ENCODE measurements around the gene GUCA1C. TPM values are rescaled to one million over a fixed set of nuclear protein-coding genes. Genes with fewer than 3 reads are reported as not detected.

The GUCA1C gene
- total RNA-seq, 1 experiment from 2014 or later: not detected

DNA sequence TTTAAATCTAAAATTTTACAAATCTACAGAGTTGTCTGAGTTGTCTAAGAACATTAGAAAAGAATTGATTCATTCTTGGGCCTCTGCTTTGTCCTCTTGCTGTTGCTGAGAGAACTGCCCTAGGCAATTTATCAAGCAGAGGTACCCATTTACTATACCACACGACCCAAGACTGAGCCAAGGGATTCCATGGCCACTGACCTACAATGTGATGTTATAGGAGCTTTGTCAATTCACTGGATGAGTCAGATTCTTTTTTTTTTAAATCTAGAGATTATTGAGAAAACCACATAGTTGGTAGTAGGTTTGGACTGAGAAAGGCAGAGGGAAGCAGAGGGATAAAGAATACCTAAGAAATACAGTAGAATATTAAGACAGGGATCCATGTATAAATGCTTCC, 75.8 kb downstream of the GUCA1C start:
- peak; percentile 3 for DNase-seq (ENCODE audit: unreplicated experiment)
- no TSS peak for BruUV-seq (replicated peaks)
- CTCF ChIA-PET: interaction anchor here (0.6 kb wide), 1 partner anchor 275 kb away, joined by 3 read pairs; no protein-coding TSS in a partner anchor
- Mint-ChIP-seq H3K4me3 (ENCODE audit: unreplicated experiment) (no peak overlapping the region), H3K27ac (ENCODE audit: low read depth, unreplicated experiment) (no peak overlapping the region), H3K9me3 (ENCODE audit: unreplicated experiment) (no peaks in the 10 kb centered on the region), H3K36me3 (ENCODE audit: insufficient read depth, unreplicated experiment) (no peaks in the 10 kb centered on the region), H3K4me1 (ENCODE audit: insufficient read depth, unreplicated experiment) (no peaks in the 10 kb centered on the region), H3K27me3 (ENCODE audit: insufficient read depth, unreplicated experiment) (no peaks in the 10 kb centered on the region)
- TF ChIP-seq CTCF (IDR thresholded peaks at IDR 0.05; ENCODE audit: unreplicated experiment): no peak
- POLR2A ChIA-PET: no interaction called here
- intact Hi-C loops (cut with micrococcal nuclease): no loop called here

DNA sequence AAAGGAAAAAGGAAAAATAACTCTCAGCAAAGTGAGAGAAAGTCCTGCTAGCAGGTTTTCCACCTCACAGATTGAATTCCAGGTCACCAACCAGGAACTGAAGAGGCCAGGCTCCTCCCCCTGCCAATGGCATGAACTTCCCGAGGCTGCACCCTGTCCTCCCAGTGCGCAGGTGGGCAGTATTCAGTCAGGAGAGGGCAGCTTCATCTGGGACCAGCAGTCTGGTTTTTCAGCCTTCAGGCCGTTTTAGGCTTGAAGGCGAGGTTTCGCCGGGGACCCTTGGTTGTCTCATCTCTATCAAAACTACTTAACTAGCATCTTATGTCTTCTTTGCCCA, 89.9 kb downstream of the GUCA1C start:
- intact Hi-C loops (cut with micrococcal nuclease): no loop called here
- ChIA-PET POLR2A (no interaction called here), CTCF (interaction anchor here (0.6 to 1.2 kb wide), 4 partner anchors 36 to 350 kb away, joined by 3 to 5 read pairs (median 4); no protein-coding TSS in a partner anchor)
- no TSS peak for BruUV-seq (replicated peaks)
- no peak for DNase-seq (ENCODE audit: unreplicated experiment)
- H3K4me1 Mint-ChIP-seq (ENCODE audit: insufficient read depth, unreplicated experiment): peaks cover 14% of the 10 kb centered on the region
- H3K4me3 Mint-ChIP-seq (ENCODE audit: unreplicated experiment): no peak overlapping the region
- no peak for TF ChIP-seq CTCF (IDR thresholded peaks at IDR 0.05; ENCODE audit: unreplicated experiment)
- H3K9me3 Mint-ChIP-seq (ENCODE audit: unreplicated experiment): no peaks in the 10 kb centered on the region
- no peaks in the 10 kb centered on the region for H3K27me3 Mint-ChIP-seq (ENCODE audit: insufficient read depth, unreplicated experiment)
- H3K27ac Mint-ChIP-seq (ENCODE audit: low read depth, unreplicated experiment): no peak overlapping the region
- H3K36me3 Mint-ChIP-seq (ENCODE audit: insufficient read depth, unreplicated experiment): no peaks in the 10 kb centered on the region

DNA sequence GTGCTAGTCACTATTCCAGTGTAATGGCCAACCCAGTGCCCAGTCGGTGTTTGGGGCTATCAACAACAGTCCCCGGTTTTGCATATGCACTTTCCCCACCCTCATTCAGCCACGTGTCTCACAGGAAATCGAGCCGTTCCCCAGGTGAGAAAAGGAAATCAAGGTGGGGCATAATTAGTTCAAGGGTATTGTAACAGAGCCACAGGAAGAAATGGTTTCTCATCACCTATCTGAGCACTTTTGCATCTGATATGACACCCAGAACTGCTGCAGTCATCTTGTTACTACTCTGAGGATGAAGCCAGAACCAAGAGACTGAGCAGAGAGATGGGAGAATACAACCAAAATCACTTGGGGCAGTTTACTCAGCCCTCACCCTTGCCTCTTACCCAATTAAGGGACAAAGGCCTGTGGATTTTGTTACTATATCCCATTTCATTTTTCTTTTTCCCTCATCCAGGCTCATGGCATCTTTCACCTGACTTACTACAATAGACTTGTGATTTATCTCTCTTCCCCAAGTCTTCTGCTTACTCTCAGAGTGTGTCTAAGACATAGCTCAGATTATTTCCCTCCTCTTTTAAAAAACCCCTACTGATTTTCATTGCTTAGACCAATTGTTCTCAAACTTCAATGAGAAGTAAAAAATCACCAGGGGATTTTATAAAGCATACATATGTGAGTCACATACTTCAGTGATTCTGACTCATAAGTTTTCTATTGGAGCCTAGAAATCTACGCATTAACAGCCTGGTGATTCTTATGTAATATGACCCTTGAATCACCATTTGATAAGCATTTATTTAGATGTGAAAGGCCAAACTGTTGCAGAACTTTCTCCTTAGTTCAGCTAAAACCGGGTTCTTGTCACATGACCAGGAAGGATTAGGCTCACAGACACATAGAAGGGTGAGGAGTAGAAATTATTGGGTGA, 90.5 kb downstream of the GUCA1C start:
- Mint-ChIP-seq H3K4me3 (ENCODE audit: unreplicated experiment) (no peak overlapping the region), H3K9me3 (ENCODE audit: unreplicated experiment) (no peaks in the 10 kb centered on the region), H3K27me3 (ENCODE audit: insufficient read depth, unreplicated experiment) (no peaks in the 10 kb centered on the region), H3K36me3 (ENCODE audit: insufficient read depth, unreplicated experiment) (no peaks in the 10 kb centered on the region), H3K27ac (ENCODE audit: low read depth, unreplicated experiment) (peak overlapping the region; percentile 52), H3K4me1 (ENCODE audit: insufficient read depth, unreplicated experiment) (peaks cover 14% of the 10 kb centered on the region)
- POLR2A ChIA-PET: interaction anchor here (0.7 to 0.8 kb wide), 3 partner anchors 24 to 153 kb away, joined by 3 to 4 read pairs (median 4); no protein-coding TSS in a partner anchor
- intact Hi-C loops (cut with micrococcal nuclease): no loop called here
- CTCF ChIA-PET: interaction anchor here (0.6 to 0.7 kb wide), 3 partner anchors 48 to 192 kb away, joined by 3 to 5 read pairs (median 3); no protein-coding TSS in a partner anchor
- no peak for TF ChIP-seq CTCF (IDR thresholded peaks at IDR 0.05; ENCODE audit: unreplicated experiment)
- DNase-seq (ENCODE audit: unreplicated experiment): peak; percentile 78
- no TSS peak for BruUV-seq (replicated peaks)

DNA sequence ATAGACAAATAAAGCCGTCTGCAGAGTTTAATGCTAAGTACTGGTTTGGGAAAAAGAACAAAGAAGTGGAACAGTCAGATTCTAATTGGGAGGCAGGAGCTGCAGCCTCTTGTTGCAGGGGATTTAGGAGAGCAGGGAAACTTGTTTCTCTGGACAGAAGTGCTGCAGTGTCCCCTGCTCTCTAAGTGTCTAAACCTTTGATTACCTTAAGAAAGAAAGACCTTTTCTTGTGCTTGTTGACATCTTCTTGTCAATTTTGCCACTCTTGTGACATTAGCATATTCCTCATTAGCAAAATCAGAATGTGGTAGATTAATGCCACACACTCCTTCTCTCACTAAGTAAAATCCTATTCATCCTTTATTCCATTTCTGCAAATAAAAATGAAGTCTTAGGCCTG, 92.3 kb downstream of the GUCA1C start:
- CTCF ChIA-PET: no interaction called here
- Mint-ChIP-seq H3K27me3 (ENCODE audit: insufficient read depth, unreplicated experiment) (no peaks in the 10 kb centered on the region), H3K4me3 (ENCODE audit: unreplicated experiment) (no peak overlapping the region), H3K36me3 (ENCODE audit: insufficient read depth, unreplicated experiment) (no peaks in the 10 kb centered on the region), H3K9me3 (ENCODE audit: unreplicated experiment) (no peaks in the 10 kb centered on the region), H3K4me1 (ENCODE audit: insufficient read depth, unreplicated experiment) (peaks cover 14% of the 10 kb centered on the region), H3K27ac (ENCODE audit: low read depth, unreplicated experiment) (no peak overlapping the region)
- no peak for DNase-seq (ENCODE audit: unreplicated experiment)
- no peak for TF ChIP-seq CTCF (IDR thresholded peaks at IDR 0.05; ENCODE audit: unreplicated experiment)
- intact Hi-C loops (cut with micrococcal nuclease): no loop called here
- BruUV-seq (replicated peaks): no TSS peak
- POLR2A ChIA-PET: no interaction called here

Other genes with a start within 250 kb of the GUCA1C start
- not detected in 2 replicates for gene RETNLB, start 196.5 kb downstream of the GUCA1C start, total RNA-seq (2022)
- not detected in 2 replicates for gene TRAT1, start 131.1 kb downstream of the GUCA1C start, total RNA-seq (2022)
- gene MORC1, start 164.3 kb upstream of the GUCA1C start, total RNA-seq (2022): not detected in 2 replicates
- gene C3orf85, start 182.8 kb upstream of the GUCA1C start, total RNA-seq (2022): not detected in 2 replicates